ENCODE measurements around the gene C1orf159. TPM values are rescaled to one million over a fixed set of nuclear protein-coding genes. Genes with fewer than 3 reads are reported as not detected.

Gene C1orf159
- total and polyA plus RNA-seq, 2 of the 8 experiments (the other 6 are each of a cell fraction or from before 2014, with no cell fraction given): 10.0 to 10.9 TPM

- H3K9ac ChIP-seq (replicated peaks in 1 of 4; ENCODE audit: extremely low read depth in 1 of 4, low read depth in 3 of 4, low read length in 3 of 4): no peak overlapping the region
- no peak overlapping the region for H2BK5ac ChIP-seq (ENCODE audit: low read depth, low read length)
- no peaks in the 10 kb centered on the region for H3K79me2 ChIP-seq (ENCODE audit: control insufficient read depth in 1 of 2, insufficient read depth in 2 of 2, low read length in 2 of 2)
- H2AFZ ChIP-seq (ENCODE audit: low read length): no peak overlapping the region
- no peak overlapping the region for H2BK20ac ChIP-seq (ENCODE audit: low read length)
- no peak overlapping the region for H2BK120ac ChIP-seq (replicated peaks; ENCODE audit: low read depth, low read length)
- peaks cover 6 to 28% (median 20%) of the 10 kb centered on the region in 4 experiments for H3K27me3 ChIP-seq (replicated peaks in 1 of 4; ENCODE audit: control insufficient read depth in 3 of 4, extremely low read depth in 1 of 4, insufficient read depth in 3 of 4, low read length in 3 of 4)
- CTCF ChIA-PET (ENCODE audit: partially characterized antibody): interaction anchor here (1.1 to 10.2 kb wide), 3 partner anchors 7 to 72 kb away, joined by 3 to 70 read pairs (median 37); no protein-coding TSS in a partner anchor
- TF ChIP-seq POLR2AphosphoS5 (IDR thresholded peaks at IDR 0.05; ENCODE audit: low read depth, low read length): peak; percentile 40; the same call in 1 of the 2 replicates
- TF ChIP-seq FOSL1 (IDR thresholded peaks at IDR 0.05; ENCODE audit: insufficient read depth, low read depth, low read length): no peak
- H2BK15ac ChIP-seq (ENCODE audit: low read length): no peak overlapping the region
- 90% methylated on average over 34 of the region's 50 CpGs; no CpG with 5 or more reads in 1 of the 2 experiments for WGBS, 2 experiments (ENCODE audit: extremely low coverage in 1 of 2, insufficient coverage in 1 of 2, insufficient read length in 1 of 2, insufficient replicate concordance in 2 of 2, low coverage in 1 of 2, low lambda C conversion rate in 2 of 2, missing lambda C conversion rate in 1 of 2)
- peaks cover 2 to 38% (median 24%) of the 10 kb centered on the region in 4 experiments; a peak in 6 of 8 replicates for H3K36me3 ChIP-seq (ENCODE audit: control insufficient read depth in 2 of 4, insufficient read depth in 4 of 4, low read length in 3 of 4)
- H3K4me1 ChIP-seq (replicated peaks in 1 of 4; ENCODE audit: control insufficient read depth in 3 of 4, insufficient read depth in 4 of 4, low read length in 3 of 4): peaks cover 0 to 9% (median 6%) of the 10 kb centered on the region in 4 experiments; a peak in 5 of 7 replicates
- peaks cover 5% of the 10 kb centered on the region; the same call in 1 of the 2 replicates for H3K79me1 ChIP-seq (ENCODE audit: low read depth, low read length)
- H3K23ac ChIP-seq (ENCODE audit: insufficient read length): no peak overlapping the region
- 0 out of 2 replicates have a peak overlapping the region, but pooled peaks have one; percentile 1 for H2BK12ac ChIP-seq (ENCODE audit: low read depth, low read length)
- H3K14ac ChIP-seq (ENCODE audit: insufficient read length): no peak overlapping the region
- 0 out of 2 replicates have a peak overlapping the region, but pooled peaks have one; percentile 3 for H2AK5ac ChIP-seq (ENCODE audit: low read depth, low read length)
- no peak for FAIRE-seq
- no peak overlapping the region for H3K18ac ChIP-seq (ENCODE audit: extremely low read depth, low read length)
- no peaks in the 10 kb centered on the region for H3K9me3 ChIP-seq (ENCODE audit: insufficient read depth in 2 of 2, low read depth in 1 of 2, low read length in 1 of 2)
- no peak overlapping the region for H3K4ac ChIP-seq (replicated peaks; ENCODE audit: insufficient read length, low read depth, low read length)
- peaks cover 0 to 24% of the 10 kb centered on the region in 2 experiments for H4K20me1 ChIP-seq (replicated peaks in 1 of 2; ENCODE audit: control insufficient read depth in 1 of 2, insufficient read depth in 2 of 2, low read length in 2 of 2)
- no peak overlapping the region for H3K4me3 ChIP-seq (ENCODE audit: extremely low read depth in 1 of 4, insufficient read depth in 2 of 4, low read depth in 3 of 4, low read length in 4 of 4)
- H3K4me2 ChIP-seq (ENCODE audit: insufficient read depth in 1 of 2, low read depth in 2 of 2, low read length in 2 of 2): no peak overlapping the region
- peaks cover 7% of the 10 kb centered on the region; the same call in 1 of the 2 replicates for H3K23me2 ChIP-seq (ENCODE audit: low read depth, low read length)
- H4K8ac ChIP-seq (ENCODE audit: extremely low read depth, insufficient read depth, low read length): no peak overlapping the region
- no peak for DNase-seq (ENCODE audit: low read depth in 1 of 2, low spot score in 2 of 2)
- POLR2A ChIA-PET (ENCODE audit: partially characterized antibody): interaction anchor here (0.9 to 6.9 kb wide), 14 partner anchors 8 to 254 kb away, joined by 3 to 70 read pairs (median 4); partner anchors contain the start of gene PERM1
- no peak overlapping the region for H4K5ac ChIP-seq (ENCODE audit: insufficient read length, low read depth, low read length)
- no peak overlapping the region for H3K56ac ChIP-seq (replicated peaks; ENCODE audit: insufficient read length, low read depth, low read length)
- no peak overlapping the region for H4K91ac ChIP-seq (replicated peaks; ENCODE audit: insufficient read length, low read length)
- H3K27ac ChIP-seq (ENCODE audit: low read depth, low read length): no peak overlapping the region
Observed at GRCh38 chr1:1055841-1056736, 59.8 kb downstream of the C1orf159 start.

All from H1 (cell line).